HFF-Myc (cell line): Measurements from ENCODE around the gene RASGEF1C.
A peak's percentile ranks its signal among the peaks of the same experiment; 100 is the strongest.

Experiments used
- DNase-seq: peaks from one replicate; pipeline ENCODE4 v3.0.0-alpha.2; 2011; ENCODE audit warnings: low read depth; ENCODE audit errors: extremely low read depth
- H3K4me3 ChIP-seq: replicated peaks from 2 replicates; pipeline ENCODE4 v1.5.1; 2011; ENCODE audit warnings: low read depth, mild to moderate bottlenecking, control low read depth, low read length
- CTCF ChIP-seq: IDR thresholded peaks from 2 replicates; pipeline ENCODE4 v1.5.1; 2012; ENCODE audit warnings: mild to moderate bottlenecking, low read depth, low read length, control low read depth; ENCODE audit errors: missing control alignments

The RASGEF1C gene

GRCh38 chr5:180136630-180137381, 72.2 kb downstream of the RASGEF1C start:
- no peak for TF ChIP-seq CTCF

GRCh38 chr5:180135967-180136629, 72.9 kb downstream of the RASGEF1C start:
- H3K4me3 ChIP-seq: no peak overlapping the region
- DNase-seq: no peak
- no peak for TF ChIP-seq CTCF

More at GRCh38 chr5:180136630-180137381, 72.2 kb downstream of the RASGEF1C start:
- no peak overlapping the region for H3K4me3 ChIP-seq
- no peak for DNase-seq

GRCh38 chr5:180135128-180135955, 73.7 kb downstream of the RASGEF1C start:
- peak; percentile 25 for DNase-seq

GRCh38 chr5:180133971-180134508, 75.0 kb downstream of the RASGEF1C start:
- no peak for DNase-seq
- no peak overlapping the region for H3K4me3 ChIP-seq
- no peak for TF ChIP-seq CTCF

More at GRCh38 chr5:180135128-180135955, 73.7 kb downstream of the RASGEF1C start:
- H3K4me3 ChIP-seq: no peak overlapping the region
- no peak for TF ChIP-seq CTCF

GRCh38 chr5:180133551-180133950, 75.5 kb downstream of the RASGEF1C start:
- no peak overlapping the region for H3K4me3 ChIP-seq
- no peak for TF ChIP-seq CTCF
- no peak for DNase-seq

GRCh38 chr5:180133060-180133459, 76.0 kb downstream of the RASGEF1C start:
- no peak for TF ChIP-seq CTCF
- no peak for DNase-seq
- no peak overlapping the region for H3K4me3 ChIP-seq
